Peyer's patch (tissue), 4 donors: ENCODE measurements around the gene MPL.

Experiments
- POLR2A ChIP-seq, 2 donors: fragments of 450-650 bp; IDR thresholded peaks; one replicate each; pipeline ENCODE4 v1.5.1; 2017; ENCODE audit warnings: antibody characterized with exemption in 2 of 2, mild to moderate bottlenecking in 2 of 2, moderate library complexity in 2 of 2
- TF ChIP-seq, protein P1 (sequence below), 6 experiments: fragments of 450-650 bp in 4 of 6; fragments of 200-600 bp in 2 of 6; sonication (generic) in 1 of 6; IDR thresholded peaks; one replicate each; pipeline ENCODE4 v1.5.1; 2017 to 2019; ENCODE audit warnings: antibody characterized with exemption in 6 of 6, mild to moderate bottlenecking in 3 of 6, moderate library complexity in 1 of 6

DNA sequence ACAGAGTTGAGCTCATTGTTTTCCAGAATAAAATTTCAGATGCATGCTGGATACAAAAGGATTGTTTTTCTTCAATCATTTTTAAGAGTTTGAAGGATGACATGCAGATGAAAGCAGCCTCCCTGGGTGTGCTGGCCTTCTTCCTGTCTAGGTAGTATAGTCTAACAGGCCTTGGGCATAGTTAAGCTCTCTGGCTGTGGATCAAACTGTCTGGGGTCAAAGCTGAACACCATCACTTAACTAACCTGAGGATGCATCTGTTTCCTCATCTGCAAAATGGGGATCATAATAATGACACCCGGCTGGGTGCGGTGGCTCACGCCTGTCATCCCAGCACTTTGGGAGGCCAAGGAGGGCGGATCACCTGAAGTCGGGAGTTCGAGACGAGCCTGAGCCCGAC, 42.9 kb upstream of the MPL start:
- TF ChIP-seq, protein P1, sequence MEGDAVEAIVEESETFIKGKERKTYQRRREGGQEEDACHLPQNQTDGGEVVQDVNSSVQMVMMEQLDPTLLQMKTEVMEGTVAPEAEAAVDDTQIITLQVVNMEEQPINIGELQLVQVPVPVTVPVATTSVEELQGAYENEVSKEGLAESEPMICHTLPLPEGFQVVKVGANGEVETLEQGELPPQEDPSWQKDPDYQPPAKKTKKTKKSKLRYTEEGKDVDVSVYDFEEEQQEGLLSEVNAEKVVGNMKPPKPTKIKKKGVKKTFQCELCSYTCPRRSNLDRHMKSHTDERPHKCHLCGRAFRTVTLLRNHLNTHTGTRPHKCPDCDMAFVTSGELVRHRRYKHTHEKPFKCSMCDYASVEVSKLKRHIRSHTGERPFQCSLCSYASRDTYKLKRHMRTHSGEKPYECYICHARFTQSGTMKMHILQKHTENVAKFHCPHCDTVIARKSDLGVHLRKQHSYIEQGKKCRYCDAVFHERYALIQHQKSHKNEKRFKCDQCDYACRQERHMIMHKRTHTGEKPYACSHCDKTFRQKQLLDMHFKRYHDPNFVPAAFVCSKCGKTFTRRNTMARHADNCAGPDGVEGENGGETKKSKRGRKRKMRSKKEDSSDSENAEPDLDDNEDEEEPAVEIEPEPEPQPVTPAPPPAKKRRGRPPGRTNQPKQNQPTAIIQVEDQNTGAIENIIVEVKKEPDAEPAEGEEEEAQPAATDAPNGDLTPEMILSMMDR (IDR thresholded peaks at IDR 0.05): no peak
- TF ChIP-seq POLR2A (IDR thresholded peaks at IDR 0.05): no peak
